Forelimb muscle (tissue), 1 donor: Measurements from ENCODE around the gene SLC1A4. TPM values are rescaled to one million over a fixed set of nuclear protein-coding genes. Genes with fewer than 3 reads are reported as not detected.
A peak's percentile ranks its signal among the peaks of the same experiment; 100 is the strongest.

Source experiments
- DNase-seq: peaks from one replicate; pipeline ENCODE4 v3.0.0-alpha.2; 2013; ENCODE audit warnings: low read depth
- polyA plus RNA-seq: library from polyadenylated mRNA; unstranded; fragments of 120-200 nt; gene quantifications from one replicate; pipeline ENCODE4 v1.2.1, GENCODE V29; 2013; ENCODE audit not compliant: insufficient read length

Gene SLC1A4
- polyA plus RNA-seq, 1 donor = 14.3 TPM

- no peak for DNase-seq
Measured at GRCh38 chr2:65053199-65053598, 64.0 kb downstream of the SLC1A4 start.

DNA sequence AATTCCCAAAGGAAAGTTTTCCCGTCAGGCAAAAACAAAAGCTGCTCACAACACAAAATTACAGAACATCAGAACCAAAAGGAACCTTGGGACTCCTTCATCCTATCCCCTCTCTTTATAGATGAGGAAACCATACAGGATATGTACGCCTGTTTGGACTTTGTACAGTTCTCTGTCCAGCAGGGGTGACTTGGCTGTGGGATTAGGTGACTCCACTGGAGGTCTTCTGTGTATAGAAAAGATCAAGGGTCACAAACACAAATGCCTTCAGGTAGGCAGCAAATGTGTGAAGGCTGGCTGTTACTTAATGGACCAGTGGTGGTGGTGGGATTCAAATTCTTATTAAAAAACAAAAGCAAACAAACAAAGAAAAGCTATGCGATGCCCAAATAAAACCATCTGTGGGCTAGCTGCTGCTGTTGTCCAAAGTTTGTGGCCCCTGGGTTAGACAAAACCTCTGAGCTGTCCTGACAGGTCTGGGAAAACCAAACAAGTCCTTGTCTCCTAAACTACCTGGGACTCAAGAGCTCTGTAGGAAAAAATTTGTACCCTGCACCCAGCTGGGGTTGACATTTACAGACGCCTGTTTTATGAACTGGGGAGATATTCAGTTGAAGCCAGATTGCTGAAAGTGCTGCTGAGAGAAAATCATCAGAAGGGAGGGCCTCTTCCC, 65.7 kb downstream of the SLC1A4 start:
- no peak for DNase-seq

- DNase-seq = no peak
Measured at GRCh38 chr2:65055422-65056214, 66.4 kb downstream of the SLC1A4 start.

DNA sequence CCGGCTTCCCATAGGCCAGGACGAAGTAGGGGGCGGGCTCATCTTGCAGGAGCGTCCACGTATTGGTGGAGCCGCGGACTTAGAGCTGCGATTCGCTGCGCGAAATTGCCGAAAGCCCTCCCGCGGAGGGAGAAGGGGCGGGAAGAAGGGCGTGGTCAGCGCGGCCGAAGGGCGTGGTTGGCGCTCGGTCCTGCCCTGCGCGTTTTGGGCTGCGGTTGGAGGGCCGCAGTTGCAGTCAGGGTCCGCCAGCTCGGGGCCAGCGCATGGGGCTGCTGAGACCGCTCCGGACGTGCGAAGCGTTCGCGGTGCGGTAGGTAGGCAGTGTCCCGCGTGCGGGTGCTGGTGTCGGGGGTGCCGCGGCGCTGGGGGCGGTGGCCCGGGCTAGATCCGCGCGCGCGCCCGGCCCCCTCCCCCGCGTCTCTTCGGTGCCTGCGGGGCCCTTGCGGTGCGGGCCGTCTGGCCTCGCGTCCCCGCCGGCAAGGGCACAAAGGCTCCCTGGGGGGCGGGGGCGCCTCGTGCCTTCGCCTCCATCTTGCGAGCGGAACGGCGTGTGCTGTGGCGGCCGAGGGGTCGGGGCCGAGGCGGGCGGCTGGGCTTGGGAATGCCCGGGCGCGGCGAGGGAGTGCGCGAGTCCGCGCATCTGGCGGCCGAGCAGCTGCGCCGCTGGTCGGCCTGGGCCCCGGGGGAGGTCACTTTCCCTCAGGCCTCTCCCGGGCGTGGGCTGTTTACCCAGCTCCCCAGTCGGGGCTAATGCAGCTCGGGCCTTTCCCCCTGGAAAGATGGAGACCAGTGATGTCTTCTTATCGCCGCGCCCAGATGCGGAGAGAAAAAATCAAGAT, 67.2 kb downstream of the SLC1A4 start, which contains the start of gene CEP68:
TSS of gene CEP68 (plus strand) at position 202 of the 839 bp plus-strand sequence. CDS start 13,029 bp downstream, outside the sequence.
- DNase-seq = peak; percentile 92

DNA sequence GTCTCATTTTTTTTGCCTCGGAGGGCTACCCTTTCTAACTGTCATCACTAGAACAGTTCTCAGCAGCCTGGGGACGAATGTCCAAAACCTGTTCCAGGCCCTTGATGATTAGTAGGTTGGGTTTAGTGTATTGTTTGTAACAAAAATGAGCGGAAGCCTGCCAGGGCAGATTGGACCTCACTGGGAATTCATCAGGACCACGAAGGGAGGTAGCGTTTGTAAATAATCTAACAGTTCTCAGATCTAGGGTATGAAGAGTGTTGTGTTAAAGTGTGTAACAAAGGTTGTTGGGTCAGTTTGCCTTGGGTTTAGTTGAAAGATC, 67.8 kb downstream of the SLC1A4 start:
- no peak for DNase-seq

GRCh38 chr2:65057391-65058052, 68.3 kb downstream of the SLC1A4 start:
- no peak for DNase-seq

DNA sequence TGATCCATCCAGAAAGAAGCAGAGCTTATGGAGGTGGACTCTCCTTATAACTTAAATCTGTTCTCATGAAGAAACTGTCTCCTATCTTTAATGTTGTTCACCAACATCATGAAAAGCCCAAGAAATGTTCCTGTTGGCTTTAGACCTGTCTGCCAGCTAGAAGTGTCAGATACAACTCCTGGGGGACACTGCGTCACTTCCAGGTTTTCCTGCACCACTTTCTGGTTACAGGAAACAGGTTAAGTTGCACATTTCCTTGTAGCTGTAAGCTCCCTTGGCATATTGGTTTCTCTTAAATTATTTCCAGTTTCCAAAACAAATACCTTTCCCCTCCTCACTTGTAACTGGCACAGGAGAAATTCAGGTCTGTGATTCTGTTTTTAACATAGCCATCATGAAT, 69.9 kb downstream of the SLC1A4 start:
- no peak for DNase-seq

DNA sequence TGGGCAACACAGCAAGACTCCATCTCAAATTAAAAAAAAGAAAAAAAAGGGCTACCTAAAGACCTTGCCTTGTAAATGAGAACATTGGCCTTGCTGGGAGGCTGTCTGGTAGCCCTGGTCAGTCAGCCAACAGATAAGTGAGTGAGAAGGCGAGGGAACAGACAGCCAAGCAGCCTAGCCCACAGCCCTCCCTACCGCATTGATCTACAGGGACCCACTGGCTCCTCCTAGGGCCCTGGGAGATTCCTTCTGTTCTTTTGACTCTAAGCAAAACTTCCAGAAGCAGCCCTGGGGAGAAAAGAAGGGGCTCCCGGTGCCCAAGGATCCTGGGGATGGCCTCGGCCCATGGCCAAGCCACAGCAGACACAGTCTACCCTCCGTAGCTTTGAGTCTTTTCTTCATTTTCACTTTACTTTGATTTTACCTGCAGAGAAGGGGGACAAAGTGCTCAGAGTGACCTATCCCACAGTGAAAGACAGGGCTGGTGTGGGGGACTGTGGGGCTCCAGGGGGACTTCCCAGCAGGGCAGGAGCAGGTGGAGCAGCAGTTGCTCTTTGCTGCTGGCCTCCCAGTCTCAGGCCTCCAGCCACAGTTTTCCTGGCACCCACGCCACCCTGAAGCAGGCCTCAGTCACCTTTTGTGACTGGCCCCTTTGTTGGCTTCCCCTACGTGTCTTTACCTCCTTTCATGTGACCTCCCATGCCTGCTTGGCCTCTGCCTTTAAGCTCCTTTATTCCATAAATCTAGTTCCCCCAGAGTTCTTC, 72.1 kb downstream of the SLC1A4 start:
- DNase-seq = no peak

DNA sequence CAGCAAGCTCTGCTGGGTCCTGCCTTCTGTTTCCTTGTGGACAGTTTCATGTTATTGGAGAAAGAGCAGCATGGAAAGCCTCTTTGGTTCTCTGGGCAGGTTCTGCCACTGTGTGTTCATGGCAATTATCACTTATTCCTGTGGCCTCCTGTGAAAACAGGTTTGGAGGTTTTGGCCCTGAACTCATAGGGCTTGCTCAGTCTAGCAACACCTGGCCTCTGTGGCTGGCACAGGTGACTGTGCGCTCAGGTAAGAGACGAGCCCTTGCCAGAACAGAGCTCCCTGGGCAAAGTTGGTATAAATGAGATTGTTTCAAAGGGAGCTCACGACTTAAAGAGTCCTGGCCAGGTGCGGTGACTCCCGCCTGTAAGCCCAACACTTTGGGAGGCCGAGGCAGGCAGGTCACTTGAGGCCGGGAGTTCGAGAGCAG, 72.7 kb downstream of the SLC1A4 start:
- no peak for DNase-seq

- no peak for DNase-seq
Measured at GRCh38 chr2:65062843-65063825, 73.9 kb downstream of the SLC1A4 start.

GRCh38 chr2:65064728-65065552, 75.7 kb downstream of the SLC1A4 start:
- DNase-seq = no peak

GRCh38 chr2:65067806-65068553, 78.8 kb downstream of the SLC1A4 start:
- no peak for DNase-seq

DNA sequence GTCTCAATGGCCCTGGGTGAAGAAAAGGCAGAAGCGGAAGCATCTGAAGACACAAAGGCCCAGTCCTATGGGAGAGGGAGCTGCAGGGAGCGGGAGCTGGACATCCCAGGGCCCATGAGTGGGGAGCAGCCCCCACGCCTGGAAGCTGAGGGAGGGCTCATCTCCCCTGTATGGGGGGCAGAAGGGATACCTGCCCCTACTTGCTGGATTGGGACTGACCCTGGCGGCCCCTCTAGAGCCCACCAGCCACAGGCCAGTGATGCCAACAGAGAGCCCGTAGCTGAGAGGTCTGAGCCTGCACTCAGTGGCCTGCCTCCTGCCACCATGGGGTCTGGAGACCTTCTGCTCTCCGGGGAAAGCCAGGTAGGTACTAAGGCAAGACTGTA, 80.2 kb downstream of the SLC1A4 start:
- DNase-seq = no peak

- DNase-seq = no peak
Measured at GRCh38 chr2:65070172-65070830, 81.1 kb downstream of the SLC1A4 start.

GRCh38 chr2:65070856-65071255, 81.7 kb downstream of the SLC1A4 start:
- no peak for DNase-seq

DNA sequence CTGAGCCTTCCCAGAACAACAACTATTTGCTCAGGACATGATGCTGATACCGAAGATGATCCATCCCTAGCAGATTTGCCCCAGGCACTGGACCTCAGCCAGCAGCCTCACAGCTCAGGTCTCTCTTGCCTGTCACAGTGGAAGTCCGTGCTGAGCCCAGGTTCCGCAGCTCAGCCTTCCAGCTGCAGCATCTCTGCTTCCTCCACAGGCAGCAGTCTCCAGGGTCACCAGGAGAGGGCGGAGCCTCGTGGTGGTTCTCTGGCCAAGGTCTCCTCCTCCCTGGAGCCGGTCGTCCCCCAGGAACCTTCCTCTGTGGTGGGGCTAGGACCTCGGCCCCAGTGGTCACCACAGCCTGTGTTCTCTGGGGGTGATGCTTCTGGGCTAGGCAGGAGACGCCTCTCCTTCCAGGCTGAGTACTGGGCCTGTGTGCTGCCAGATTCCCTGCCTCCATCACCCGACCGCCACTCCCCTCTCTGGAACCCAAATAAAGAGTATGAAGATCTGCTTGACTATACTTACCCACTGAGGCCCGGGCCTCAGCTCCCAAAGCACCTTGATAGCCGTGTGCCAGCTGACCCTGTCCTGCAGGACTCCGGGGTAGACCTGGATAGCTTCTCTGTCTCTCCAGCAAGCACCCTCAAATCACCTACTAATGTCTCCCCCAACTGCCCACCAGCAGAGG, 82.4 kb downstream of the SLC1A4 start:
- no peak for DNase-seq
